K562 (cell line): Measurements from ENCODE around the gene NMRAL1. TPM values are rescaled to one million over a fixed set of nuclear protein-coding genes. Genes with fewer than 3 reads are reported as not detected.

Experiments
- ATF6 ChIP-seq: sonication (generic); formaldehyde crosslinking; IDR thresholded peaks from 2 replicates; pipeline ENCODE4 v1.4.0; 2020; ENCODE audit warnings: mild to moderate bottlenecking, missing genetic modification reagents
- BRF1 ChIP-seq: IDR thresholded peaks from 3 replicates; pipeline ENCODE4 v1.6.1; 2011; ENCODE audit warnings: borderline replicate concordance, mild to moderate bottlenecking; ENCODE audit not compliant: insufficient read length; ENCODE audit errors: extremely low read depth
- CTBP1 ChIP-seq: fragments of 450-650 bp; IDR thresholded peaks from 2 replicates; pipeline ENCODE4 v1.6.1; 2016; ENCODE audit warnings: borderline replicate concordance
- KLF6 ChIP-seq: fragments of 250-450 bp; sonication (Bioruptor Pico); IDR thresholded peaks from 2 replicates; pipeline ENCODE4 v1.4.0; 2020; ENCODE audit warnings: mild to moderate bottlenecking, moderate library complexity, borderline replicate concordance
- MXD1 ChIP-seq: fragments of 250-450 bp; sonication (Bioruptor Pico); IDR thresholded peaks from 2 replicates; pipeline ENCODE4 v1.8.0; 2021; ENCODE audit warnings: borderline replicate concordance, mild to moderate bottlenecking, moderate library complexity; ENCODE audit not compliant: poor library complexity, severe bottlenecking
- NR1H2 ChIP-seq: sonication (generic); formaldehyde crosslinking; IDR thresholded peaks from 2 replicates; pipeline ENCODE4 v1.4.0; 2020; ENCODE audit warnings: mild to moderate bottlenecking, missing genetic modification reagents
- PRMT5 ChIP-seq: sonication (generic); formaldehyde crosslinking; IDR thresholded peaks from 2 replicates; pipeline ENCODE4 v1.5.0; 2020; ENCODE audit warnings: missing genetic modification reagents
- RFX5 ChIP-seq: IDR thresholded peaks from 2 replicates; pipeline ENCODE4 v1.6.1; 2011; ENCODE audit warnings: low read depth, mild to moderate bottlenecking, improper control_type of control experiment, low read length
- SIN3B ChIP-seq: fragments of 450-650 bp; IDR thresholded peaks from 2 replicates; pipeline ENCODE4 v1.6.1; 2017; ENCODE audit warnings: low read depth, mild to moderate bottlenecking, moderate library complexity
- TEAD2 ChIP-seq: fragments of 450-650 bp; IDR thresholded peaks from 2 replicates; pipeline ENCODE4 v1.6.1; 2016; ENCODE audit warnings: missing genetic modification characterization, control low read depth, missing compliant biosample characterization
- USF2 ChIP-seq: sonication (generic); formaldehyde crosslinking; IDR thresholded peaks from 2 replicates; pipeline ENCODE4 v1.5.0; 2020; ENCODE audit warnings: missing genetic modification reagents
- ZNF263 ChIP-seq: sonication (generic); formaldehyde crosslinking; IDR thresholded peaks from 2 replicates; pipeline ENCODE4 v1.8.0; 2022; ENCODE audit warnings: mild to moderate bottlenecking, missing genetic modification reagents, borderline replicate concordance
- ZNF449 ChIP-seq: fragments of 250-450 bp; sonication (Bioruptor Pico); IDR thresholded peaks from 2 replicates; pipeline ENCODE4 v1.8.0; 2022; ENCODE audit warnings: moderate library complexity, mild to moderate bottlenecking, inconsistent platforms
- ZNF699 ChIP-seq: fragments of 250-450 bp; sonication (Bioruptor Pico); IDR thresholded peaks from 2 replicates; pipeline ENCODE4 v1.8.0; 2021; ENCODE audit warnings: mild to moderate bottlenecking, moderate library complexity; ENCODE audit not compliant: insufficient replicate concordance
- ZNF764 ChIP-seq: fragments of 250-450 bp; sonication (Bioruptor Pico); IDR thresholded peaks from 2 replicates; pipeline ENCODE4 v1.4.0; 2020; ENCODE audit warnings: low read depth, mild to moderate bottlenecking, moderate library complexity
- polyA plus RNA-seq, 8 experiments: library from polyadenylated mRNA; depleted of rRNA in 4 of 8; stranded (reverse) in 5 of 8; unstranded in 3 of 8; fragments of >200 nt; fragmentation: Nextera tagmentation in 2 of 8; fragmentation: Illumina TruSeq in 1 of 8; extraction: Ambion mirVana in 2 of 8; extraction: Trizol in 1 of 8; gene quantifications; 2 replicates each; pipeline versions ENCODE4 v1.2.1 to v1.2.3, GENCODE V29; 2011 to 2014; ENCODE audit warnings: inconsistent platforms in 1 of 8, missing spikeins in 1 of 8
- total RNA-seq, 7 experiments: library from RNA; depleted of rRNA in 6 of 7; stranded (reverse); fragments of >200 nt in 6 of 7; fragmentation: Illumina TruSeq in 2 of 7; extraction: Trizol in 2 of 7; gene quantifications; 2 replicates each; pipeline versions ENCODE4 v1.2.1 to v1.2.3, GENCODE V29; 2011 to 2021; ENCODE audit warnings: low replicate concordance in 1 of 7
- TF ChIP-seq, protein P1 (sequence below): fragments of 450-650 bp; IDR thresholded peaks from 2 replicates; pipeline ENCODE4 v1.6.1; 2016; ENCODE audit warnings: antibody characterized with exemption

The NMRAL1 gene
- total and polyA plus RNA-seq, 9 of the 15 experiments (the other 6 are each of a cell fraction or from before 2014, with no cell fraction given), result 6.3 to 116 (median 63.2) TPM

DNA sequence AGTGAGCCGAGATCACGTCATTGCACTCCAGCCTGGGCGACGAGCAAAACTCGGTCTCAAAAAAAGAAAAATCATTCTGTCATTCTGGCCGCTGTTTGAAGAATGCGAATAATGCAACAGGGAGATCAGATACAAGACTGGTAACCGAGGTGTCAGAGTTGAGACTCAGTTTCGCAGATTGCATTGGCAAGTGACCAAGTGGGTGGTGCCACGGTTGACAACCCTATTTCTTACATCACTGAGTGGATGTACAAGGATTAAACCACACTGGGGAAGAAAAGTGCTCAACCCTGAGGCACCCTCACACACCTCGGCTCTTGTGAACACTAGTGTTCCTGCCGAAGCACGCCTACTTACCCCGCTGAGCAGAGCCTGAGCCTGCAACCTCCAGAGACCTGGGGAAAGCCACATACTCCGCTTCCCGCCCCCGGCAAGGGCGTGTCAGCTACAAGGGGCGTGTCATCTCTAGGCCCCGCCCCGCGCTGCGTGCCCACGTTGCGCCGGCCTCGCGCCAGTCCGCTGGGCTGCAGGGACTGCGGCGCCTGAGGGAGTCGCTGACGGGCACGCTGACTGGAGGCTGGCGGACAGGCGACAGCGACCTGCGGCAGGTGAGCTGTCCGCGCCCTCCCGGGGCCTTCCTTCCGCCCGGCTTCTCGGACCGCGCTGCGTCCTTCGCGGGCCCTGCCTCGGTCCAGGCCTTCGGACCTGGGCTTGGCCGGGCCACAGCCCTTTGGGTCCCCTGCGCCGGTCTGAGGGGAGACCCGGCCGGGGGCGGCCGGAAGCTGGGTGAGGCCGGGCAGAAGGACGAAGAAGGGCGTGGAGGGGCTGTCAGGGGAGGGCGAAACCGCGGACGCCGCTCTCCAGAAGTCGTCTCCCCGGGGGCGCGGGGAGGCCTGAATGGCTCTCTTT, 1.7 kb upstream of the NMRAL1 start, which contains the start of gene HMOX2 (continued):
- TF ChIP-seq TEAD2 (no peak), KLF6 (CRISPR knock-in tag) (no peak), ZNF699 (CRISPR knock-in tag) (no peak), ZNF449 (CRISPR knock-in tag) (no peak), SIN3B (peak; percentile 18; the same call in 1 of the 2 replicates), MXD1 (CRISPR knock-in tag) (no peak), CTBP1 (peak; percentile 96), ZNF263 (no peak), NR1H2 (CRISPR knock-in tag) (no peak), ATF6 (peak; percentile 78; the same call in 1 of the 2 replicates), USF2 (CRISPR knock-in tag) (no peak), RFX5 (no peak), PRMT5 (CRISPR knock-in tag) (no peak), ZNF764 (CRISPR knock-in tag) (peak; percentile 100), BRF1 (no peak)
- TF ChIP-seq, protein P1, sequence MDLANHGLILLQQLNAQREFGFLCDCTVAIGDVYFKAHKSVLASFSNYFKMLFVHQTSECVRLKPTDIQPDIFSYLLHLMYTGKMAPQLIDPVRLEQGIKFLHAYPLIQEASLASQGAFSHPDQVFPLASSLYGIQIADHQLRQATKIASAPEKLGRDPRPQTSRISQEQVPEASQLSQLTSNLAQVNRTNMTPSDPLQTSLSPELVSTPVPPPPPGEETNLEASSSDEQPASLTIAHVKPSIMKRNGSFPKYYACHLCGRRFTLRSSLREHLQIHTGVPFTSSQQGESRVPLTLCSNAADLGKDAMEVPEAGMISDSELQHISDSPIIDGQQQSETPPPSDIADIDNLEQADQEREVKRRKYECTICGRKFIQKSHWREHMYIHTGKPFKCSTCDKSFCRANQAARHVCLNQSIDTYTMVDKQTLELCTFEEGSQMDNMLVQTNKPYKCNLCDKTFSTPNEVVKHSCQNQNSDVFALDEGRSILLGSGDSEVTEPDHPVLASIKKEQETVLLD, result peak; percentile 96
